Esophagus squamous epithelium (tissue), 5 donors: Measurements from ENCODE around the gene PPP2R5C. TPM values are rescaled to one million over a fixed set of nuclear protein-coding genes. Genes with fewer than 3 reads are reported as not detected.

Experiments
- DNase-seq: peaks from one replicate; lab custom pipeline; 2025; lab: John Stamatoyannopoulos, UW
- H3K27ac ChIP-seq, 4 donors: fragments of 200-600 bp; sonication (generic); one replicate each; pipeline ENCODE4 v1.5.1; 2016 to 2019; ENCODE audit warnings: mild to moderate bottlenecking in 1 of 4
- H3K27me3 ChIP-seq, 4 donors: fragments of 200-600 bp; sonication (generic); 1 replicate in 3 of 4; 2 replicates in 1 of 4; pipeline versions ENCODE4 v1.5.1 to v1.6.0; 2017 to 2021; ENCODE audit warnings: antibody characterized with exemption in 1 of 4
- H3K36me3 ChIP-seq, 3 donors: fragments of 200-600 bp; sonication (generic); one replicate each; pipeline ENCODE4 v1.5.1; 2016 to 2019
- H3K4me1 ChIP-seq, 3 donors: fragments of 200-600 bp; sonication (generic); one replicate each; pipeline ENCODE4 v1.5.1; 2017 to 2019
- H3K4me3 ChIP-seq, 4 donors: fragments of 200-600 bp; sonication (generic); 1 replicate in 3 of 4; 2 replicates in 1 of 4; pipeline ENCODE4 v1.5.1; 2016 to 2019; ENCODE audit warnings: mild to moderate bottlenecking in 2 of 4, moderate library complexity in 1 of 4
- H3K9me3 ChIP-seq, 3 donors: fragments of 200-600 bp; sonication (generic); one replicate each; pipeline ENCODE4 v1.5.1; 2016 to 2019
- POLR2A ChIP-seq, 4 donors: fragments of 450-650 bp; IDR thresholded peaks; one replicate each; pipeline ENCODE4 v1.6.1; 2017; ENCODE audit warnings: antibody characterized with exemption in 4 of 4, mild to moderate bottlenecking in 4 of 4, moderate library complexity in 3 of 4
- WGBS, 2 donors: methylation state at CpG; one replicate each; pipeline ENCODE4 v1.1.5; 2018; 5-methylcytosine and 5-hydroxymethylcytosine counted together
- intact Hi-C: fragments of 100-400 bp; cut with DNase I; formaldehyde crosslinking; loops from one replicate; pipeline ENCODE4 v1.15.0; 2022
- total RNA-seq, 4 donors: library from RNA; depleted of rRNA; stranded (reverse); fragments of >200 nt; gene quantifications; one replicate each; pipeline ENCODE4 v1.1.0, GENCODE V29; 2016
- TF ChIP-seq, protein P1 (sequence below), 6 experiments: fragments of 450-650 bp in 4 of 6; fragments of 200-600 bp in 2 of 6; sonication (generic) in 2 of 6; IDR thresholded peaks; one replicate each; pipeline ENCODE4 v1.5.1; 2016 to 2019; ENCODE audit warnings: antibody characterized with exemption in 6 of 6, mild to moderate bottlenecking in 4 of 6, moderate library complexity in 4 of 6
- donor health status: DM: yes; HTN: yes; CAD: no.

PPP2R5C gene
- total RNA-seq, 4 donors from 2014 or later, result 66.3 to 92.3 (median 83.4) TPM

DNA sequence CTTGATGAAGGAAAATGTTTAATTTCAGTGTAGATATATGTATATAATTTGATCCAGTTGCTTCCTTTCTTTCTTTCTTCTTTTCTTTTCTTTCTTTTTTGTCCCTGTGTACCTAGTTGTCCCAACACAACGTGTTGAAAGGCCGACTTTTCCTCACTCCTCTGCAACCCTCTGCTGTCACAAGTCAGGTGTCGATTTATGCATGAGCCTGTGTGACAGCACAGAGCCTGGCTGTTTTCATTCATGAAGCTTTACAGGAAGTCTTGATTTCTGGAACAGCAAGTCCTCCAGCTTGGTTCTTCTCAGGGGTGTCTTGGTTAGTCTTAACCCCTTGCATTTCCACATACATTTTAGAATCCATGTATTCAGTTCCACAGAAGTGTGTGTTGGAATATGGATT, 88.1 kb downstream of the PPP2R5C start:
- intact Hi-C loops, result no loop called here
- 65 to 68% methylated on average over 3 of the region's 3 CpGs for WGBS, 2 donors
- DNase-seq, result no peak
- TF ChIP-seq, protein P1, sequence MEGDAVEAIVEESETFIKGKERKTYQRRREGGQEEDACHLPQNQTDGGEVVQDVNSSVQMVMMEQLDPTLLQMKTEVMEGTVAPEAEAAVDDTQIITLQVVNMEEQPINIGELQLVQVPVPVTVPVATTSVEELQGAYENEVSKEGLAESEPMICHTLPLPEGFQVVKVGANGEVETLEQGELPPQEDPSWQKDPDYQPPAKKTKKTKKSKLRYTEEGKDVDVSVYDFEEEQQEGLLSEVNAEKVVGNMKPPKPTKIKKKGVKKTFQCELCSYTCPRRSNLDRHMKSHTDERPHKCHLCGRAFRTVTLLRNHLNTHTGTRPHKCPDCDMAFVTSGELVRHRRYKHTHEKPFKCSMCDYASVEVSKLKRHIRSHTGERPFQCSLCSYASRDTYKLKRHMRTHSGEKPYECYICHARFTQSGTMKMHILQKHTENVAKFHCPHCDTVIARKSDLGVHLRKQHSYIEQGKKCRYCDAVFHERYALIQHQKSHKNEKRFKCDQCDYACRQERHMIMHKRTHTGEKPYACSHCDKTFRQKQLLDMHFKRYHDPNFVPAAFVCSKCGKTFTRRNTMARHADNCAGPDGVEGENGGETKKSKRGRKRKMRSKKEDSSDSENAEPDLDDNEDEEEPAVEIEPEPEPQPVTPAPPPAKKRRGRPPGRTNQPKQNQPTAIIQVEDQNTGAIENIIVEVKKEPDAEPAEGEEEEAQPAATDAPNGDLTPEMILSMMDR (IDR thresholded peaks at IDR 0.05), result no peak
- no peak for TF ChIP-seq POLR2A (IDR thresholded peaks at IDR 0.05)
- Histone ChIP-seq H3K9me3 (no peaks in the 10 kb centered on the region), H3K27ac (no peak overlapping the region), H3K27me3 (no peaks in the 10 kb centered on the region), H3K4me3 (no peak overlapping the region), H3K36me3 (peaks cover 0 to 22% (median 0%) of the 10 kb centered on the region in 3 donors), H3K4me1 (peaks cover 6 to 35% (median 8%) of the 10 kb centered on the region in 3 donors)

DNA sequence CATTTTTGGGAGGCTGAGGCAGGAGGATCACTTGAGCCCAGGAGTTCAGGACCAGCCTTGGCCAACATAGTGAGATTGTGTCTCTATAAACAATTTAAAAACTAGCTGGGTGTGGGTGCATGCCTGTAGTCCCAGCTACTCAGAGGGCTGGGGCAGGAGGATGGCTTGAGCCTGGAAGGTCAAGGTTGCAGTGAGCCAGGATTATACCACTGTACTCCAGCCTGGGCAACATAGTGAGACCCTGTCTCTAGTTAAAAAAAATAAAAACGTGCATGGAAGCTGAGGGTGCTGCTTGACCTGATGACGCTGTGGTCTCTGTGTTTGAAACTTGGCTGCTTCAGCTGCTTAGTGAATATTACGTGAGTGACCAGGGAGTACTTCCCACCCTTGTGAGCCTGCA, 89.7 kb downstream of the PPP2R5C start:
- Histone ChIP-seq H3K4me1 (peaks cover 6 to 39% (median 8%) of the 10 kb centered on the region in 3 donors), H3K36me3 (peaks cover 0 to 10% (median 0%) of the 10 kb centered on the region in 3 donors), H3K9me3 (no peaks in the 10 kb centered on the region), H3K27ac (no peak overlapping the region), H3K27me3 (no peaks in the 10 kb centered on the region), H3K4me3 (no peak overlapping the region)
- no peak for DNase-seq
- TF ChIP-seq POLR2A (IDR thresholded peaks at IDR 0.05), result no peak
- TF ChIP-seq, protein P1 (IDR thresholded peaks at IDR 0.05), result no peak
- WGBS, 2 donors, result 75 to 89% methylated on average over 3 of the region's 3 CpGs
- intact Hi-C loops, result no loop called here

DNA sequence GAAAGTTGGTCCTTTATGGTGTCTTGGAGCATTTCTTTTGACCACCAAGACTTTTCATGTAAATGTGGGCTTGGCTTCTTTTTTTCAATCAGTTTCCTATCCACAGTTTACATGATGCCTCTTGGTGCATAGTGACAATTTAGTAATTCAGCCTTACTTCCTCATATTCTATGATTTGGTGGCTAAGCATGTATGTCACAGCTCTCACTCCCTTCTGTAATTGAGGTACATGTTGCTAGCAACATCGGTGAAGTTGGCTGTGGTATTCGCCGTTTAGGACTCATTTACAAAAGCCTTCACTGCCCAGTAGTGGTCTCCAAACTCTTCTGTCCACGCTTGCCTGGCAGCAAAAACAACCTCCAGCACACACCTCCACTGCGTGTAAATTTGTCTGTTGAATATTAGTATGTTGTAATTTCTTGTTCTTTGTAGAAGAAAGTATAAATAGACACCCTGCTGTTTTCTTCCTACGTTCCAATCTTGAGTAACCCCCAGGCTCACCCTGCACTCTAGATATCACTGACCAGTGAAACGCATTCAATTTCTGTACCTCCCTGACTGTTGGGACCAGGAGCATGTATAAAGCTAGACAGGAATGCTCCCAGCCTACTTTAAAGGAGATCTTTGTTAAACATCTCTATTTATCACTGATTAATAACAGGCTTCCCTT, 90.4 kb downstream of the PPP2R5C start:
- peaks cover 0 to 16% (median 0%) of the 10 kb centered on the region in 3 donors for H3K36me3 ChIP-seq
- no peak for DNase-seq
- no peak overlapping the region for H3K4me3 ChIP-seq
- 87 to 89% methylated on average over 7 of the region's 7 CpGs for WGBS, 2 donors
- H3K4me1 ChIP-seq, result peaks cover 6 to 39% (median 8%) of the 10 kb centered on the region in 3 donors
- intact Hi-C loops, result no loop called here
- H3K27ac ChIP-seq, result peak overlapping the region in 1 of 4 donors; percentile 17
- no peak for TF ChIP-seq POLR2A (IDR thresholded peaks at IDR 0.05)
- TF ChIP-seq, protein P1 (IDR thresholded peaks at IDR 0.05), result no peak
- H3K27me3 ChIP-seq, result no peaks in the 10 kb centered on the region
- no peaks in the 10 kb centered on the region for H3K9me3 ChIP-seq

DNA sequence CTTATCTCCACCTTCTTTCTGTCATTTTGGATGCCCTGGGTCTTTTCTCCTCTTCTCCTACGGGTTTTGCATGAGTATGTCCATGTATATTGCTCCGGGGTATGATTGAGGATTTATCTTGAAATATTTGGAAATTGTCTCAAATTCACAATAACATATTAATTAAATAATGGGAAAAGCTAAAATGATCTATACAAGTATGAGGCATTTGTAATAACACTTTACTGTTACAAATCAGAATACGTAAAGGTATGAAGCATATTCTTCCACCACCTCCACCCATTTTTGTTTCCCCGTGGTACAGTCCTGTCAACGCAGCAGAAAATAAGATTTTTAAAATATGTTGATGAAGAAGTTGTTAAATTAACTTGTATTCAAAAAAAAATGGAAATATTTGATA, 91.3 kb downstream of the PPP2R5C start:
- Histone ChIP-seq H3K27me3 (no peaks in the 10 kb centered on the region), H3K27ac (no peak overlapping the region), H3K4me3 (no peak overlapping the region), H3K4me1 (peaks cover 6 to 39% (median 8%) of the 10 kb centered on the region in 3 donors), H3K36me3 (peaks cover 0 to 23% (median 4%) of the 10 kb centered on the region in 3 donors), H3K9me3 (no peaks in the 10 kb centered on the region)
- intact Hi-C loops, result no loop called here
- TF ChIP-seq, protein P1 (IDR thresholded peaks at IDR 0.05), result no peak
- 94% methylated on average over 5 of the region's 5 CpGs for WGBS, 2 donors
- DNase-seq, result no peak

DNA sequence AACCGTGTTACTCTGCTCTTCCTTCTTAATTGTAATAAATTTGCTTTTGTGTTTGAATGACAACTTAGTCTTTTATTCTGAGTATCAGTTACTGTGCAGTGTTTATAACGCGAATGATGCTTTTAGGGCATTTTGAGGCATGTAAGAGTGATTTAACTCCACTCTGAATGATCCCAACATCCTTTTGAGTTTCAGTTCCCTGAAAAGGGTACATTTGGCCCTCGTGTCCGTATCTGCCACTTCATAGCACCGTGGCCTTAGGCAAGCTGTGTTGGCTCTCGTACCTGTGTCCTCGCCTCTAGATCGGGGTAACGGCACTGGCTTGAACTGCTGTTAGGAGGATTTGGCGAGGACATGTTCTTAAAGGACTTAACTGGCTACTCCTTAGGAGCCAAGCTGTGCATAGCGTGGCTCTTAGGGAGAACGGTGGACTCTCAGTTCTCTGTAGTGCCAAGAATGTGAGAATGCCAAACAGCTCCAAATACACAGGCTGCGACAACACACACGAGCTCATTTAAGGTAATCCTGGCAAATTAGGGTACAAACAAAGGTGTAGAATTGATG, 92.0 kb downstream of the PPP2R5C start:
- Histone ChIP-seq H3K4me3 (no peak overlapping the region), H3K9me3 (no peaks in the 10 kb centered on the region), H3K36me3 (peaks cover 0 to 23% (median 4%) of the 10 kb centered on the region in 3 donors), H3K27me3 (no peaks in the 10 kb centered on the region), H3K27ac (no peak overlapping the region), H3K4me1 (peaks cover 6 to 39% (median 8%) of the 10 kb centered on the region in 3 donors)
- intact Hi-C loops, result no loop called here
- no peak for DNase-seq
- no peak for TF ChIP-seq POLR2A (IDR thresholded peaks at IDR 0.05)
- TF ChIP-seq, protein P1 (IDR thresholded peaks at IDR 0.05), result no peak
- WGBS, 2 donors, result 77% methylated on average over 10 to 14 of the region's 15 CpGs
